ENCODE data around the gene SNRPB2. TPM values are rescaled to one million over a fixed set of nuclear protein-coding genes. Genes with fewer than 3 reads are reported as not detected.

SNRPB2 gene
- total and polyA plus RNA-seq, 9 of the 15 experiments (the other 6 are each of a cell fraction or from before 2014, with no cell fraction given) = 40.0 to 131 (median 89.4) TPM

GRCh38 chr20:16729565-16730460, at the start of gene SNRPB2 (continued):
- TF ChIP-seq PTTG1 (tag; IDR thresholded peaks at IDR 0.05; ENCODE audit: low read depth) (no peak), IRF1 (CRISPR knock-in tag; IDR thresholded peaks at IDR 0.05; ENCODE audit: borderline replicate concordance) (no peak), HIVEP1 (CRISPR knock-in tag; IDR thresholded peaks at IDR 0.05) (no peak), ZNF644 (tag; IDR thresholded peaks at IDR 0.05; ENCODE audit: low read depth) (no peak), JUN (IDR thresholded peaks at IDR 0.05; ENCODE audit: borderline replicate concordance, low read depth, low read length) (peak; percentile 23; the same call in 1 of the 2 replicates), JUN (CRISPR knock-in tag; IDR thresholded peaks at IDR 0.05; ENCODE audit: borderline replicate concordance) (no peak), MXD1 (CRISPR knock-in tag; IDR thresholded peaks at IDR 0.05; ENCODE audit: borderline replicate concordance, poor library complexity, severe bottlenecking) (no peak), ZBTB1 (CRISPR knock-in tag; IDR thresholded peaks at IDR 0.05; ENCODE audit: borderline replicate concordance, low read depth) (no peak), GABPA (tag; conservative IDR thresholded peaks at IDR 0.05; ENCODE audit: low read depth) (peak; percentile 96), ATF4 (CRISPR knock-in tag; IDR thresholded peaks at IDR 0.05) (no peak), KLF13 (tag; IDR thresholded peaks at IDR 0.05; ENCODE audit: borderline replicate concordance, low read depth) (no peak), HNRNPK (IDR thresholded peaks at IDR 0.05; ENCODE audit: low read depth, low read length, poor library complexity, severe bottlenecking) (no peak), RAD51 (IDR thresholded peaks at IDR 0.05; ENCODE audit: borderline replicate concordance, low read depth) (peak; percentile 49; the same call in 1 of the 2 replicates), NR3C1 (CRISPR knock-in tag; IDR thresholded peaks at IDR 0.05) (no peak), ZBTB2 (IDR thresholded peaks at IDR 0.05) (peak; percentile 83), ATF7 (IDR thresholded peaks at IDR 0.05) (peak; percentile 30; the same call in 1 of the 2 replicates), CUX1 (CRISPR knock-in tag; IDR thresholded peaks at IDR 0.05) (no peak)

All from K562 (cell line).